H1 (cell line): ENCODE results near the gene LIG4. TPM values are rescaled to one million over a fixed set of nuclear protein-coding genes. Genes with fewer than 3 reads are reported as not detected.

ENCODE experiments used
- CTCF ChIA-PET: fragments of 300-600 bp; sonication (Branson Sonifier 250); formaldehyde crosslinking; loops from one replicate; lab custom pipeline; 2021; ENCODE audit not compliant: partially characterized antibody; lab: Charles Lee
- POLR2A ChIA-PET: fragments of 300-600 bp; sonication (Branson Sonifier 250); formaldehyde crosslinking; loops from one replicate; lab custom pipeline; 2021; ENCODE audit warnings: inconsistent platforms; ENCODE audit not compliant: partially characterized antibody; lab: Charles Lee
- DNase-seq, 2 experiments: peaks; one replicate each; pipeline versions ENCODE4 v3.0.0 to v3.0.0-alpha.2; 2010 to 2022; ENCODE audit warnings: low spot score in 2 of 2, low read depth in 1 of 2, mixed read lengths in 1 of 2
- FAIRE-seq: peaks from 2 replicates; lab custom pipeline; 2011; peaks lifted over from hg19 to GRCh38; lab: Jason Lieb, UNC
- H2AFZ ChIP-seq: 2 replicates; pipeline ENCODE4 v1.8.1; 2012; ENCODE audit warnings: low read length, inconsistent platforms
- H2AK5ac ChIP-seq: 2 replicates; pipeline ENCODE4 v1.6.1; 2013; ENCODE audit warnings: low read depth, low read length
- H2BK120ac ChIP-seq: replicated peaks from 2 replicates; pipeline ENCODE3; 2013; ENCODE audit warnings: low read depth, low read length, inconsistent platforms
- H2BK12ac ChIP-seq: 2 replicates; pipeline ENCODE4 v1.6.1; 2013; ENCODE audit warnings: low read depth, low read length
- H2BK15ac ChIP-seq: 2 replicates; pipeline ENCODE4 v1.6.1; 2013; ENCODE audit warnings: low read length
- H2BK20ac ChIP-seq: 2 replicates; pipeline ENCODE4 v1.6.1; 2013; ENCODE audit warnings: low read length
- H2BK5ac ChIP-seq: 2 replicates; pipeline ENCODE4 v1.6.1; 2013; ENCODE audit warnings: low read depth, low read length
- H3K14ac ChIP-seq: 2 replicates; pipeline ENCODE4 v1.6.1; 2013; ENCODE audit warnings: inconsistent platforms; ENCODE audit not compliant: insufficient read length
- H3K18ac ChIP-seq: 2 replicates; pipeline ENCODE4 v1.6.1; 2013; ENCODE audit warnings: low read length; ENCODE audit errors: extremely low read depth
- H3K23ac ChIP-seq: 2 replicates; pipeline ENCODE4 v1.6.1; 2013; ENCODE audit warnings: inconsistent platforms; ENCODE audit not compliant: insufficient read length
- H3K23me2 ChIP-seq: 2 replicates; pipeline ENCODE4 v1.6.1; 2013; ENCODE audit warnings: low read depth, low read length
- H3K27ac ChIP-seq: 2 replicates; pipeline ENCODE4 v1.6.1; 2011; ENCODE audit warnings: low read depth, low read length, inconsistent platforms
- H3K27me3 ChIP-seq, 4 experiments: replicated peaks in 1 of 4; 1 replicate in 1 of 4; 2 replicates in 3 of 4; pipeline versions ENCODE4 v1.6.1 to v1.8.1; 2011 to 2013; ENCODE audit warnings: low read length in 3 of 4, mild to moderate bottlenecking in 3 of 4, inconsistent platforms in 2 of 4, mixed read lengths in 2 of 4, moderate library complexity in 1 of 4; ENCODE audit not compliant: control insufficient read depth in 3 of 4, insufficient read depth in 3 of 4; ENCODE audit errors: extremely low read depth in 1 of 4
- H3K36me3 ChIP-seq, 4 experiments: 2 replicates each; pipeline versions ENCODE4 v1.6.1 to v1.8.1; 2011 to 2013; ENCODE audit warnings: mild to moderate bottlenecking in 4 of 4, low read length in 3 of 4, moderate library complexity in 2 of 4, control low read depth in 1 of 4, inconsistent platforms in 1 of 4; ENCODE audit not compliant: insufficient read depth in 4 of 4, control insufficient read depth in 2 of 4
- H3K4ac ChIP-seq: replicated peaks from 2 replicates; pipeline ENCODE3; 2013; ENCODE audit warnings: low read length, low read depth, mixed read lengths, inconsistent platforms; ENCODE audit not compliant: insufficient read length
- H3K4me1 ChIP-seq, 4 experiments: replicated peaks in 1 of 4; 1 replicate in 1 of 4; 2 replicates in 3 of 4; pipeline versions ENCODE4 v1.6.1 to v1.8.1; 2011 to 2013; ENCODE audit warnings: low read length in 3 of 4, inconsistent platforms in 2 of 4, mixed read lengths in 1 of 4; ENCODE audit not compliant: insufficient read depth in 4 of 4, control insufficient read depth in 3 of 4
- H3K4me2 ChIP-seq, 2 experiments: 2 replicates each; pipeline versions ENCODE4 v1.6.1 to v1.8.1; 2011 to 2013; ENCODE audit warnings: low read depth in 2 of 2, low read length in 2 of 2, control low read depth in 1 of 2, inconsistent platforms in 1 of 2, mild to moderate bottlenecking in 1 of 2; ENCODE audit not compliant: insufficient read depth in 1 of 2
- H3K4me3 ChIP-seq, 4 experiments: fragments of 200-600, 300-600 bp in 1 of 4; sonication (generic), shearing (Covaris generic), sonication (Bioruptor Twin) in 1 of 4; 2 replicates each; pipeline versions ENCODE4 v1.5.1 to v1.8.1; 2011 to 2016; ENCODE audit warnings: low read length in 4 of 4, low read depth in 3 of 4, control low read depth in 2 of 4, inconsistent platforms in 2 of 4, mild to moderate bottlenecking in 2 of 4, mixed read lengths in 1 of 4, moderate library complexity in 1 of 4; ENCODE audit not compliant: insufficient read depth in 2 of 4; ENCODE audit errors: extremely low read depth in 1 of 4
- H3K56ac ChIP-seq: replicated peaks from 2 replicates; pipeline ENCODE3; 2013; ENCODE audit warnings: low read depth, mild to moderate bottlenecking, mixed read lengths, low read length, inconsistent platforms; ENCODE audit not compliant: insufficient read length
- H3K79me1 ChIP-seq: 2 replicates; pipeline ENCODE4 v1.6.1; 2013; ENCODE audit warnings: low read depth, low read length, control low read depth
- H3K79me2 ChIP-seq, 2 experiments: 2 replicates each; pipeline versions ENCODE4 v1.6.1 to v1.8.1; 2012 to 2013; ENCODE audit warnings: low read length in 2 of 2, mild to moderate bottlenecking in 2 of 2, inconsistent platforms in 1 of 2; ENCODE audit not compliant: insufficient read depth in 2 of 2, control insufficient read depth in 1 of 2
- H3K9ac ChIP-seq, 4 experiments: replicated peaks in 1 of 4; 1 replicate in 1 of 4; 2 replicates in 3 of 4; pipeline versions ENCODE4 v1.6.1 to v1.8.1; 2011 to 2013; ENCODE audit warnings: low read depth in 3 of 4, low read length in 3 of 4, control low read depth in 2 of 4, mild to moderate bottlenecking in 2 of 4, moderate library complexity in 2 of 4, inconsistent platforms in 1 of 4; ENCODE audit errors: extremely low read depth in 1 of 4
- H3K9me3 ChIP-seq, 2 experiments: 2 replicates each; pipeline versions ENCODE4 v1.6.1 to v1.8.1; 2012 to 2013; ENCODE audit warnings: mild to moderate bottlenecking in 2 of 2, moderate library complexity in 2 of 2, control low read depth in 1 of 2, inconsistent platforms in 1 of 2, low read depth in 1 of 2, low read length in 1 of 2, mixed read lengths in 1 of 2; ENCODE audit not compliant: insufficient read depth in 2 of 2
- H4K20me1 ChIP-seq, 2 experiments: replicated peaks in 1 of 2; 2 replicates each; pipeline versions ENCODE3 to v1.8.1; 2011 to 2013; ENCODE audit warnings: inconsistent platforms in 2 of 2, low read length in 2 of 2, mild to moderate bottlenecking in 1 of 2; ENCODE audit not compliant: insufficient read depth in 2 of 2, control insufficient read depth in 1 of 2
- H4K5ac ChIP-seq: 2 replicates; pipeline ENCODE4 v1.6.1; 2013; ENCODE audit warnings: low read length, low read depth, mixed read lengths, inconsistent platforms; ENCODE audit not compliant: insufficient read length
- H4K8ac ChIP-seq: 2 replicates; pipeline ENCODE4 v1.8.0; 2013; ENCODE audit warnings: mild to moderate bottlenecking, moderate library complexity, low read length, inconsistent platforms; ENCODE audit not compliant: insufficient read depth; ENCODE audit errors: extremely low read depth
- H4K91ac ChIP-seq: replicated peaks from 2 replicates; pipeline ENCODE3; 2013; ENCODE audit warnings: low read length, mixed read lengths, inconsistent platforms; ENCODE audit not compliant: insufficient read length
- BCL11A ChIP-seq, 2 experiments: IDR thresholded peaks; one replicate each; pipeline ENCODE4 v1.6.1; 2011; ENCODE audit warnings: low read depth in 2 of 2, low read length in 2 of 2, mild to moderate bottlenecking in 2 of 2
- EZH2 ChIP-seq: fragments of 200-600 bp; sonication (generic); IDR thresholded peaks from 2 replicates; pipeline ENCODE4 v1.7.1; 2012; ENCODE audit warnings: low read depth, mild to moderate bottlenecking, moderate library complexity, low read length, inconsistent platforms; ENCODE audit not compliant: severe bottlenecking
- FOSL1 ChIP-seq: IDR thresholded peaks from 2 replicates; pipeline ENCODE4 v1.6.1; 2011; ENCODE audit warnings: mild to moderate bottlenecking, low read depth, low read length, moderate library complexity; ENCODE audit not compliant: insufficient read depth
- GABPA ChIP-seq: IDR thresholded peaks from 2 replicates; pipeline ENCODE4 v1.6.1; 2011; ENCODE audit warnings: mild to moderate bottlenecking, low read length, moderate library complexity, borderline replicate concordance; ENCODE audit not compliant: insufficient read depth
- GTF2F1 ChIP-seq: IDR thresholded peaks from 2 replicates; pipeline ENCODE4 v1.6.1; 2012; ENCODE audit warnings: low read depth, low read length, improper control_type of control experiment, borderline replicate concordance
- HDAC2 ChIP-seq, 2 experiments: fragments of 300-600 bp in 1 of 2; sonication (generic) in 1 of 2; IDR thresholded peaks; 2 replicates each; pipeline ENCODE4 v1.6.1; 2011 to 2012; ENCODE audit warnings: low read depth in 2 of 2, low read length in 2 of 2, mild to moderate bottlenecking in 2 of 2, moderate library complexity in 2 of 2, borderline replicate concordance in 1 of 2, inconsistent platforms in 1 of 2
- KDM1A ChIP-seq: fragments of 200-600, 300-600 bp; sonication (generic); IDR thresholded peaks from 2 replicates; pipeline ENCODE4 v1.7.1; 2016; ENCODE audit warnings: mild to moderate bottlenecking, low read length, borderline replicate concordance
- POU5F1 ChIP-seq: IDR thresholded peaks from 2 replicates; pipeline ENCODE4 v1.6.1; 2011; ENCODE audit warnings: low read depth, mild to moderate bottlenecking, low read length, moderate library complexity
- RBBP5 ChIP-seq: IDR thresholded peaks from 2 replicates; pipeline ENCODE4 v1.7.1; 2012; ENCODE audit warnings: low read depth, mild to moderate bottlenecking, inconsistent platforms, low read length, moderate library complexity, borderline replicate concordance
- RFX5 ChIP-seq: IDR thresholded peaks from 2 replicates; pipeline ENCODE4 v1.6.1; 2011; ENCODE audit warnings: low read depth, low read length, improper control_type of control experiment, borderline replicate concordance
- SAP30 ChIP-seq: fragments of 300-600 bp; sonication (generic); IDR thresholded peaks from 2 replicates; pipeline ENCODE4 v1.7.1; 2012; ENCODE audit warnings: low read length, moderate library complexity, mild to moderate bottlenecking, inconsistent platforms; ENCODE audit not compliant: insufficient read depth, insufficient replicate concordance
- SP4 ChIP-seq: IDR thresholded peaks from 2 replicates; pipeline ENCODE4 v1.6.1; 2012; ENCODE audit warnings: low read length, inconsistent platforms
- TAF7 ChIP-seq: optimal IDR thresholded peaks from 2 replicates; pipeline ENCODE3; 2011; ENCODE audit warnings: low read depth, mild to moderate bottlenecking, inconsistent platforms, low read length, moderate library complexity, borderline replicate concordance
- TEAD4 ChIP-seq: IDR thresholded peaks from 2 replicates; pipeline ENCODE4 v1.6.1; 2012; ENCODE audit warnings: low read depth, low read length, inconsistent platforms, mixed read lengths
- WGBS, 2 experiments: shearing (Covaris generic) in 1 of 2; methylation state at CpG; one replicate each; pipeline versions ENCODE4 v1.1.6 to v1.1.7; 2013 to 2015; ENCODE audit warnings: low lambda C conversion rate in 2 of 2, mixed read lengths in 2 of 2, inconsistent platforms in 1 of 2, low coverage in 1 of 2, missing lambda C conversion rate in 1 of 2; ENCODE audit not compliant: insufficient replicate concordance in 2 of 2, insufficient coverage in 1 of 2, insufficient read length in 1 of 2; ENCODE audit errors: extremely low coverage in 1 of 2, missing lambda C conversion rate in 1 of 2; 5-methylcytosine and 5-hydroxymethylcytosine counted together
- polyA plus RNA-seq, 7 experiments: library from polyadenylated mRNA; depleted of rRNA in 3 of 7; stranded (reverse) in 5 of 7; unstranded in 2 of 7; fragments of >200 nt in 5 of 7; fragments of 200-250 nt in 2 of 7; gene quantifications; 1 replicate in 5 of 7; 2 replicates in 1 of 7; 4 replicates in 1 of 7; pipeline versions ENCODE4 v1.2.1 to v1.2.3, GENCODE V29; 2011 to 2013; ENCODE audit warnings: missing spikeins in 2 of 7, mixed read lengths in 2 of 7
- total RNA-seq: library from RNA; stranded (reverse); fragmentation: NEBNext Ultra II Directional; extraction: Animal tissue kit (Norgen Biotek cat#: 25700); gene quantifications from 2 replicates; pipeline ENCODE4 v1.2.1, GENCODE V29; 2021

The LIG4 gene
- total and polyA plus RNA-seq, 2 of the 8 experiments (the other 6 are each of a cell fraction or from before 2014, with no cell fraction given) = 1.1 to 4.5 TPM

- FAIRE-seq = no peak
- H3K9me3 ChIP-seq = no peaks in the 10 kb centered on the region
- no peak overlapping the region for H3K56ac ChIP-seq
- H3K18ac ChIP-seq = no peak overlapping the region
- H3K23ac ChIP-seq = no peak overlapping the region
- H3K79me2 ChIP-seq = no peaks in the 10 kb centered on the region
- H2BK5ac ChIP-seq = no peak overlapping the region
- H3K36me3 ChIP-seq = no peaks in the 10 kb centered on the region
- no peak overlapping the region for H4K5ac ChIP-seq
- H3K27ac ChIP-seq = no peak overlapping the region
- H3K27me3 ChIP-seq = no peaks in the 10 kb centered on the region
- no peak for DNase-seq
- no peak overlapping the region for H3K4me3 ChIP-seq
- H3K23me2 ChIP-seq = no peaks in the 10 kb centered on the region
- H4K8ac ChIP-seq = no peak overlapping the region
- H2AK5ac ChIP-seq = no peak overlapping the region
- H3K79me1 ChIP-seq = no peaks in the 10 kb centered on the region
- ChIA-PET CTCF (interaction anchor here (0.8 to 6.2 kb wide), 3 partner anchors 8 to 13 kb away, joined by 3 to 41 read pairs (median 3); no protein-coding TSS in a partner anchor), POLR2A (no interaction called here)
- no peak overlapping the region for H2BK12ac ChIP-seq
- H3K4ac ChIP-seq = no peak overlapping the region
- H3K4me1 ChIP-seq = no peaks in the 10 kb centered on the region
- H3K14ac ChIP-seq = no peak overlapping the region
- no peak overlapping the region for H3K4me2 ChIP-seq
- no peak overlapping the region for H2BK20ac ChIP-seq
- H4K20me1 ChIP-seq = no peaks in the 10 kb centered on the region
- no peak overlapping the region for H2BK120ac ChIP-seq
- 93% methylated on average over 3 of the region's 3 CpGs; no CpG with 5 or more reads in 1 of the 2 experiments for WGBS, 2 experiments
- no peak overlapping the region for H3K9ac ChIP-seq
- no peak overlapping the region for H2AFZ ChIP-seq
- no peak overlapping the region for H4K91ac ChIP-seq
- H2BK15ac ChIP-seq = no peak overlapping the region
- TF ChIP-seq TAF7 (no peak), SAP30 (no peak), TEAD4 (no peak), KDM1A (no peak), GABPA (no peak), SP4 (no peak), EZH2 (no peak), HDAC2 (IDR thresholded peaks at IDR 0.05; ENCODE audit: borderline replicate concordance in 1 of 2, low read depth in 2 of 2, low read length in 2 of 2) (no peak), FOSL1 (no peak), BCL11A (IDR thresholded peaks at IDR 0.05; ENCODE audit: low read depth in 2 of 2, low read length in 2 of 2) (no peak), RFX5 (no peak), GTF2F1 (no peak), POU5F1 (no peak), RBBP5 (no peak)
Observed at GRCh38 chr13:108168929-108169328, 46.4 kb downstream of the LIG4 start.
